RWPE2 (cell line): Measurements from ENCODE around the gene CAMK1G.

ENCODE experiments used
- ATAC-seq: fragments of 200-7000 bp; cut with Tn5 transposase; 3 replicates; pipeline ENCODE4 v1.9.1; 2021; ENCODE audit warnings: low read depth
- DNase-seq: peaks from one replicate; pipeline ENCODE4 v3.0.0-alpha.2; 2020; ENCODE audit warnings: low spot score
- H3K27ac ChIP-seq: fragments of 450-650 bp; 2 replicates; pipeline ENCODE4 v1.5.1; 2017; ENCODE audit warnings: mild to moderate bottlenecking; ENCODE audit not compliant: poor library complexity, severe bottlenecking
- H3K27me3 ChIP-seq: fragments of 250-450 bp; sonication (Bioruptor Pico); 2 replicates; pipeline ENCODE4 v1.5.1; 2021; ENCODE audit warnings: mild to moderate bottlenecking, moderate library complexity; ENCODE audit not compliant: insufficient read depth, poor library complexity, severe bottlenecking
- H3K36me3 ChIP-seq: fragments of 250-450 bp; sonication (Bioruptor Pico); 2 replicates; pipeline ENCODE4 v1.5.1; 2020; ENCODE audit warnings: low read depth, mild to moderate bottlenecking, moderate library complexity
- H3K4me1 ChIP-seq: fragments of 250-450 bp; sonication (Bioruptor Pico); 2 replicates; pipeline ENCODE4 v1.5.1; 2021; ENCODE audit warnings: mild to moderate bottlenecking, moderate library complexity; ENCODE audit not compliant: insufficient read depth, poor library complexity, severe bottlenecking
- H3K4me3 ChIP-seq: fragments of 250-450 bp; sonication (Bioruptor Pico); 2 replicates; pipeline ENCODE4 v1.5.1; 2021; ENCODE audit warnings: mild to moderate bottlenecking, moderate library complexity; ENCODE audit not compliant: severe bottlenecking
- H3K9me3 ChIP-seq: fragments of 250-450 bp; sonication (Bioruptor Pico); 2 replicates; pipeline ENCODE4 v1.5.1; 2021; ENCODE audit warnings: mild to moderate bottlenecking, moderate library complexity; ENCODE audit not compliant: severe bottlenecking
- TF ChIP-seq, protein P1 (sequence below): fragments of 450-650 bp; IDR thresholded peaks from one replicate; pipeline ENCODE4 v1.5.1; 2017; ENCODE audit warnings: mild to moderate bottlenecking, moderate library complexity; ENCODE audit not compliant: poor library complexity, severe bottlenecking

CAMK1G gene

DNA sequence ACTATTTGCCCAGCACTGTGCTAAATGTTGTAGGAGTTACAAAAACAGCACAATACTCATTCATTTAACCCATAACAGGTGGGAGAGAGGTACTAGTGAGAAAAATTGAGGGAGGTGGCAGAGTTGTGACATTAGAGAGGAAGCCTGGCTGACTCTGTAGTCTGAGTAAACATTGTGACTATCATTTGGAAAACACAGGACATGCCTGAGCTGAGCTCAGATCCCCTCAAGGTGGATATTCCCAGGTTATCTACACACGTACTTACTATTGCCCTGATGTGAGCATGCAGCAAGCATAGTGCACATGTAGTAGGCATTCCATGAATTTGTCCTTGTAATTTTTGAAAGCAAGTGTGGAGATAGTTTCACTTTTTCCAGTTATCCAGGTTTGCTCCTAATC is 10.9 kb downstream of the CAMK1G start:
- no peaks in the 10 kb centered on the region for H3K9me3 ChIP-seq
- H3K27ac ChIP-seq = no peak overlapping the region
- DNase-seq (no peak), ATAC-seq (no peak)
- no peak overlapping the region for H3K4me3 ChIP-seq
- no peaks in the 10 kb centered on the region for H3K4me1 ChIP-seq
- no peaks in the 10 kb centered on the region for H3K36me3 ChIP-seq
- TF ChIP-seq, protein P1, sequence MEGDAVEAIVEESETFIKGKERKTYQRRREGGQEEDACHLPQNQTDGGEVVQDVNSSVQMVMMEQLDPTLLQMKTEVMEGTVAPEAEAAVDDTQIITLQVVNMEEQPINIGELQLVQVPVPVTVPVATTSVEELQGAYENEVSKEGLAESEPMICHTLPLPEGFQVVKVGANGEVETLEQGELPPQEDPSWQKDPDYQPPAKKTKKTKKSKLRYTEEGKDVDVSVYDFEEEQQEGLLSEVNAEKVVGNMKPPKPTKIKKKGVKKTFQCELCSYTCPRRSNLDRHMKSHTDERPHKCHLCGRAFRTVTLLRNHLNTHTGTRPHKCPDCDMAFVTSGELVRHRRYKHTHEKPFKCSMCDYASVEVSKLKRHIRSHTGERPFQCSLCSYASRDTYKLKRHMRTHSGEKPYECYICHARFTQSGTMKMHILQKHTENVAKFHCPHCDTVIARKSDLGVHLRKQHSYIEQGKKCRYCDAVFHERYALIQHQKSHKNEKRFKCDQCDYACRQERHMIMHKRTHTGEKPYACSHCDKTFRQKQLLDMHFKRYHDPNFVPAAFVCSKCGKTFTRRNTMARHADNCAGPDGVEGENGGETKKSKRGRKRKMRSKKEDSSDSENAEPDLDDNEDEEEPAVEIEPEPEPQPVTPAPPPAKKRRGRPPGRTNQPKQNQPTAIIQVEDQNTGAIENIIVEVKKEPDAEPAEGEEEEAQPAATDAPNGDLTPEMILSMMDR = no peak
- H3K27me3 ChIP-seq = no peaks in the 10 kb centered on the region

DNA sequence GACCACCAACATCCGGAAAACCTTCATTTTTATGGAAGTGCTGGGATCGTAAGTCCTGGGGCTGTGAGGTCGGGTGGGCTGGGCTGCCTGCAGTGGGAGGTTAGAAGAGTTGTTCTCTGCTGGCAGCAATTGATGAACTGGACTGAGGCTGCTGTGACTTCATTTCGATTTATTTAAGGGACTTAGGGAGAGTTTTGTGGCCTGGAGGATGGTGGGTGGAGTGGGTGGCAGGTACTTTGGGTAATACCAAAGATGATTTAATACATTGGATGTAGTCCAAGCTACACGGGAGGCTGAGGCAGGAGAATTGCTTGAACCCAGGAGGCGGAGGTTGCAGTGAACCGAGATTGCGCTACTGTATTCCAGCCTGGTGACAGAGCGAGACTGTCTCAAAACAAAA is 11.5 kb downstream of the CAMK1G start:
- TF ChIP-seq, protein P1 = no peak
- Histone ChIP-seq H3K4me1 (no peaks in the 10 kb centered on the region), H3K36me3 (no peaks in the 10 kb centered on the region), H3K27me3 (no peaks in the 10 kb centered on the region), H3K4me3 (no peak overlapping the region), H3K27ac (no peak overlapping the region), H3K9me3 (no peaks in the 10 kb centered on the region)
- ATAC-seq (no peak), DNase-seq (no peak)

GRCh38 chr1:209595599-209596285 is 12.2 kb downstream of the CAMK1G start:
- no peak for ATAC-seq
- Histone ChIP-seq H3K27ac (no peak overlapping the region), H3K4me3 (no peak overlapping the region), H3K36me3 (no peaks in the 10 kb centered on the region), H3K4me1 (no peaks in the 10 kb centered on the region), H3K27me3 (no peaks in the 10 kb centered on the region), H3K9me3 (no peaks in the 10 kb centered on the region)
- TF ChIP-seq, protein P1 = no peak
- DNase-seq = no peak

GRCh38 chr1:209597499-209597898 is 14.0 kb downstream of the CAMK1G start:
- H3K27me3 ChIP-seq = no peaks in the 10 kb centered on the region
- H3K36me3 ChIP-seq = no peaks in the 10 kb centered on the region
- ATAC-seq = no peak
- no peaks in the 10 kb centered on the region for H3K4me1 ChIP-seq
- TF ChIP-seq, protein P1 = no peak
- DNase-seq = no peak
- no peak overlapping the region for H3K4me3 ChIP-seq
- H3K9me3 ChIP-seq = no peaks in the 10 kb centered on the region
- H3K27ac ChIP-seq = no peak overlapping the region

DNA sequence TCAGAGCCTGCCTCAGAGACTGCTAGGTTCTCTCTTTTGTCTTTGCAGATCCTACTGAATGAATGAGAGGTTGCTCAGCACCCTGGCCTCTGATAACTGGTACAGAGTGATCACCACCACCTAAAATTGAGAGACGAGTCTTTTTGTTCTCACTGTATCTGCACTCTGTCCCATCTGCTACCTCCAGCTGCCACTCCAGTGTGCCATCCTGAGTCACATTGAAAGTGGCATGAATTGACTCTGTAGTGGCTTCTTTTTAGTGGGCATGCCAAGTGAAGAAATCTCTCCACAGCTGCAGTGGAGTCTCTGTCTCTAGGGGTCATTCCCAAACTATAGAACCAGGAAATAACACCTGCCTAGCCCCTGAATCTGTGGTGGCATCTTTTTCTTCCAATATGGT is 14.7 kb downstream of the CAMK1G start:
- Histone ChIP-seq H3K27me3 (no peaks in the 10 kb centered on the region), H3K4me3 (no peak overlapping the region), H3K4me1 (no peaks in the 10 kb centered on the region), H3K36me3 (no peaks in the 10 kb centered on the region), H3K27ac (no peak overlapping the region), H3K9me3 (no peaks in the 10 kb centered on the region)
- DNase-seq = no peak
- TF ChIP-seq, protein P1 = no peak
- no peak for ATAC-seq
